ENCODE measurements around the gene GPX2. TPM values are rescaled to one million over a fixed set of nuclear protein-coding genes. Genes with fewer than 3 reads are reported as not detected.
A peak's percentile ranks its signal among the peaks of the same experiment; 100 is the strongest.

Gene GPX2
- total RNA-seq, 4 donors from 2014 or later, result 4.0 TPM; not detected in 3

DNA sequence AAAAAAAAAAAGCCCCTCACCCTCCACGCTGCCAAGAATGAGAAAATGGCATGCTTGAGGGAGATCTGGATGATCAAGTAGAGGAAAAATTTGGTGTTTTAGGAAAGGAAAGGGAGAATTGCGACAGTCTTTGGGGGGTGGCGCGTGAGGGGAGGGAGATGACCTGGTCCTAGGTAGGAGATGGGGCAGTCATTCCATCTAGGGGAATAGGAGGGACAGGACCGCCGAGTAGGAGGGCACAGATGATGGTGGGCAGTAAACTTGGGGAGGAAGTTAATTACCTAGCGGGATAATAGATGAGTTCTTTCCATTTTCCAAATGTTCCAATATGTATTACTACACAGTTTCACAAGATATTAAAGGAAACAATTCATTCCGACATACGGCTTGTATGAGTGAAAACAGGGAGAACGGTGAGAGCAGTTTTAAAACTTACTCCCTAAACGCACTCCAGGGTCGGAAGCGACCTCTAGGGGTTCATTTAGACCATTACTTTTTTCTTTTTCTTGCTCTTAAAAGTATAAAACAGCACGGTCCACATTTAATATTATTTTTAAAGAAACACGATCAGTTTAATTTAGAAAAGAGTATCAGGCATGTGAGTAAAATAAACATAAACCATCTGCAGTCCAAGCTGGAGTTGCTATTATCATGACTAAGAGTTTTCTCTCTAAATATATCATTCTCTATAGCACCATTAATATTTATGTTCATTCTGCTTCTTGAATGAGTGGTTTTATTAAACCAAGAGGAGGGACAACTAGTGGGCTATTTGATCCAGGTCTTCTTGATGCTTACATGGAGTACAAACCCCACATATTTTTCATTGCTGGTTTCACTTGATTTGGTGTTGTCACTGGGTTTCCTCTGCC lies 41.1 kb upstream of the GPX2 start:
- no peaks in the 10 kb centered on the region for H3K27me3 ChIP-seq
- no peak overlapping the region for H3K27ac ChIP-seq
- H3K9me3 ChIP-seq, result no peaks in the 10 kb centered on the region
- TF ChIP-seq POLR2A (IDR thresholded peaks at IDR 0.05), result no peak
- peak; percentile 25 to 72 (median 62) for TF ChIP-seq CTCF (IDR thresholded peaks at IDR 0.05)
- no peaks in the 10 kb centered on the region for H3K36me3 ChIP-seq
- 2 to 4% methylated on average over 15 of the region's 15 CpGs for WGBS, 2 donors
- intact Hi-C loops (cut with DNase I), result loop anchor here (10.0 kb wide), 2 partner anchors 69 to 159 kb away; partner anchors contain the start of gene CHURC1
- peak; percentile 35 to 47 for DNase-seq
- no peak overlapping the region for H3K4me3 ChIP-seq (replicated peaks in 1 of 3)
- peaks cover 9 to 21% of the 10 kb centered on the region in 2 donors for H3K4me1 ChIP-seq

- Histone ChIP-seq H3K27me3 (no peaks in the 10 kb centered on the region), H3K9me3 (no peaks in the 10 kb centered on the region), H3K4me3 (replicated peaks in 1 of 3) (no peak overlapping the region), H3K4me1 (peaks cover 0 to 4% of the 10 kb centered on the region in 2 donors), H3K36me3 (no peaks in the 10 kb centered on the region), H3K27ac (no peak overlapping the region)
- intact Hi-C loops (cut with DNase I), result loop anchor here (10.0 kb wide), 2 partner anchors 65 to 155 kb away; partner anchors contain the start of gene CHURC1
- no peak for DNase-seq
- TF ChIP-seq CTCF (IDR thresholded peaks at IDR 0.05) (no peak), POLR2A (IDR thresholded peaks at IDR 0.05) (no peak)
- WGBS, 2 donors, result 60 to 67% methylated on average over 5 of the region's 5 CpGs
Observed at GRCh38 chr14:64979336-64980074, 37.0 kb upstream of the GPX2 start.

DNA sequence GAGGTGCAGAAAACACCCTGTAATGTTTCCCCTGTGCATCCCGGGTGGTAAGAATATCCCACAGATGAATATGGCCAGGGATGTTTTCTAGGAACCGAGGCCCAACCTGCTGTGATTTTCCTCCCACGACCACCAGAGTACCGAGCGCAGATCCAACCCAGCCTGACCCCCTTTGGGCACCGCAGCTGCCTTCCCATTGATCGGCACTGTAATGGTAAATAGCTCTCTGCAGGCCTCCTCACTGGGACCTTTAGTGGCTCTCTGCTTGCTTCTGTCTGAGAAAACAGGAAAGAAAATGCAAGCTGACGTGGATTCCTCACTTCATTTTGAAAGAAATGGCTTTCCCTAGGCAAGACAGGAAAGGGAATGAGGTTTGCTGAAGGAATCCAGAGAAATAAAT lies 32.0 kb upstream of the GPX2 start:
- Histone ChIP-seq H3K4me3 (replicated peaks in 1 of 3) (no peak overlapping the region), H3K27ac (no peak overlapping the region), H3K4me1 (peaks cover 11% of the 10 kb centered on the region in 2 donors), H3K9me3 (no peaks in the 10 kb centered on the region), H3K27me3 (no peaks in the 10 kb centered on the region), H3K36me3 (no peaks in the 10 kb centered on the region)
- WGBS, 2 donors, result 58 to 72% methylated on average over 8 of the region's 8 CpGs
- DNase-seq, result no peak
- no peak for TF ChIP-seq POLR2A (IDR thresholded peaks at IDR 0.05)
- no peak for TF ChIP-seq CTCF (IDR thresholded peaks at IDR 0.05)
- intact Hi-C loops (cut with DNase I), result no loop called here

- Histone ChIP-seq H3K36me3 (no peaks in the 10 kb centered on the region), H3K4me3 (replicated peaks in 1 of 3) (no peak overlapping the region), H3K9me3 (no peaks in the 10 kb centered on the region), H3K27ac (no peak overlapping the region), H3K27me3 (no peaks in the 10 kb centered on the region), H3K4me1 (peaks cover 11% of the 10 kb centered on the region in 2 donors)
- intact Hi-C loops (cut with DNase I), result no loop called here
- 94 to 95% methylated on average over 9 of the region's 9 CpGs for whole genome bisulfite sequencing, 2 donors
- TF ChIP-seq CTCF (IDR thresholded peaks at IDR 0.05) (no peak), POLR2A (IDR thresholded peaks at IDR 0.05) (no peak)
- DNase-seq, result no peak
Observed at GRCh38 chr14:64973826-64974225, 31.3 kb upstream of the GPX2 start.

Measured in thyroid gland (tissue), 4 donors.